GM19351 (cell line): ENCODE results near the gene VEPH1.

ENCODE experiments used
- ATAC-seq: cut with Tn5 transposase; IDR thresholded peaks from one replicate; pipeline ENCODE4 v1.9.1; 2021; ENCODE audit warnings: mild to moderate bottlenecking, moderate library complexity; ENCODE audit not compliant: unreplicated experiment

Gene VEPH1

GRCh38 chr3:157232141-157232540, 271.1 kb downstream of the VEPH1 start:
- no peak for ATAC-seq

- no peak for ATAC-seq
Observed at GRCh38 chr3:157231071-157231470, 272.1 kb downstream of the VEPH1 start.

GRCh38 chr3:157226173-157226847, 276.9 kb downstream of the VEPH1 start:
- ATAC-seq: peak; percentile 86

GRCh38 chr3:157225001-157225400, 278.2 kb downstream of the VEPH1 start:
- ATAC-seq: no peak

- no peak for ATAC-seq
Observed at GRCh38 chr3:157220883-157221282, 282.3 kb downstream of the VEPH1 start.

GRCh38 chr3:157220211-157220610, 283.0 kb downstream of the VEPH1 start:
- no peak for ATAC-seq

GRCh38 chr3:157219215-157219614, 284.0 kb downstream of the VEPH1 start:
- ATAC-seq: no peak
